Neural crest cell (in vitro differentiated cells): ENCODE measurements around the gene WNT1. TPM values are rescaled to one million over a fixed set of nuclear protein-coding genes. Genes with fewer than 3 reads are reported as not detected.

Experiments used
- DNase-seq: peaks from one replicate; pipeline ENCODE4 v3.0.0; 2021; ENCODE audit warnings: low read depth, mixed read lengths, low spot score
- H3K27ac Mint-ChIP-seq: one replicate; pipeline ENCODE4 v1.8.0; 2021; ENCODE audit warnings: mild to moderate bottlenecking, mixed read lengths; ENCODE audit not compliant: unreplicated experiment
- H3K27me3 Mint-ChIP-seq: 2 replicates; pipeline ENCODE4 v1.8.0; 2021; ENCODE audit warnings: low read depth, mild to moderate bottlenecking, mixed read lengths
- H3K36me3 Mint-ChIP-seq: 2 replicates; pipeline ENCODE4 v1.8.0; 2021; ENCODE audit warnings: low read depth, mild to moderate bottlenecking, mixed read lengths
- H3K4me1 Mint-ChIP-seq: 2 replicates; pipeline ENCODE4 v1.8.0; 2021; ENCODE audit warnings: mixed read lengths
- H3K4me3 Mint-ChIP-seq: one replicate; pipeline ENCODE4 v1.8.0; 2021; ENCODE audit warnings: mild to moderate bottlenecking, mixed read lengths
- H3K9me3 Mint-ChIP-seq: 2 replicates; pipeline ENCODE4 v1.8.0; 2021; ENCODE audit warnings: mixed read lengths
- CTCF ChIP-seq: fragments of 200-600 bp; sonication (generic); conservative IDR thresholded peaks from 2 replicates; pipeline ENCODE4 v1.5.0; 2021; ENCODE audit warnings: antibody characterized with exemption, mild to moderate bottlenecking
- total RNA-seq: library from RNA; stranded (reverse); gene quantifications from 2 replicates; pipeline ENCODE4 v1.2.1, GENCODE V29; 2021

The WNT1 gene
- total RNA-seq, 1 donor from 2014 or later, result 2.1 TPM

- no peaks in the 10 kb centered on the region for H3K27me3 Mint-ChIP-seq
- H3K36me3 Mint-ChIP-seq, result peaks cover 11% of the 10 kb centered on the region
- TF ChIP-seq CTCF, result peak; percentile 36
- no peak for DNase-seq
- H3K4me3 Mint-ChIP-seq, result no peak overlapping the region
- no peaks in the 10 kb centered on the region for H3K4me1 Mint-ChIP-seq
- no peaks in the 10 kb centered on the region for H3K9me3 Mint-ChIP-seq
- H3K27ac Mint-ChIP-seq, result no peak overlapping the region
Measured at GRCh38 chr12:48934312-48934706, 43.8 kb upstream of the WNT1 start.

GRCh38 chr12:48936379-48936979 lies 41.6 kb upstream of the WNT1 start:
- Mint-ChIP-seq H3K27me3 (no peaks in the 10 kb centered on the region), H3K4me1 (no peaks in the 10 kb centered on the region), H3K9me3 (no peaks in the 10 kb centered on the region), H3K27ac (no peak overlapping the region), H3K4me3 (no peak overlapping the region), H3K36me3 (no peaks in the 10 kb centered on the region)
- peak; percentile 89 for DNase-seq
- peak; percentile 93 for TF ChIP-seq CTCF

DNA sequence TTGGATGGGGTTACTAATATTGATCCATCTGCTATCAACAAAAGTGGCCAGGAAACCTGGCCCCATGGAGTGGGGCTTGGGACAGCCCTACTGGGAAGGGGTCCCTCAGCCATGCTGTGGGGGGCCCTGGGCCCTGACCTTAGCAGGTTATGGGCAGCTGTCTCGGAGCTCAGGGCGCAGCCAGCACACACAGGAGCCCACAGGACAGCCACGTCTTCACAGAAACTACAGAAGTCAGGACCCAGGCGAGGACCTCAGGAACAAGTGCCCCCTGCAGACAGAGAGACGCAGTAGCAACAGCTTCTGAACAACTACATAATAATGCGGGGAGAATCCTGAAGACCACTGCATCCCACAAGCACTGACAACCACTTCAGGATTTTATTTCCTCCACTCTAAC lies 41.0 kb upstream of the WNT1 start:
- no peaks in the 10 kb centered on the region for H3K36me3 Mint-ChIP-seq

GRCh38 chr12:48938805-48939204 lies 39.3 kb upstream of the WNT1 start:
- no peak for TF ChIP-seq CTCF
- Mint-ChIP-seq H3K27ac (no peak overlapping the region), H3K9me3 (no peaks in the 10 kb centered on the region), H3K4me1 (no peaks in the 10 kb centered on the region), H3K4me3 (no peak overlapping the region), H3K36me3 (no peaks in the 10 kb centered on the region), H3K27me3 (no peaks in the 10 kb centered on the region)
- no peak for DNase-seq

More for the DNA sequence above, 41.0 kb upstream of the WNT1 start:
- Mint-ChIP-seq H3K27me3 (no peaks in the 10 kb centered on the region), H3K4me1 (no peaks in the 10 kb centered on the region), H3K9me3 (no peaks in the 10 kb centered on the region), H3K4me3 (no peak overlapping the region), H3K27ac (no peak overlapping the region)
- TF ChIP-seq CTCF, result peak; percentile 27
- no peak for DNase-seq

GRCh38 chr12:48940181-48940580 lies 37.9 kb upstream of the WNT1 start:
- no peaks in the 10 kb centered on the region for H3K36me3 Mint-ChIP-seq
- no peak for DNase-seq
- no peak for TF ChIP-seq CTCF
- H3K9me3 Mint-ChIP-seq, result no peaks in the 10 kb centered on the region
- no peak overlapping the region for H3K4me3 Mint-ChIP-seq
- no peaks in the 10 kb centered on the region for H3K4me1 Mint-ChIP-seq
- no peak overlapping the region for H3K27ac Mint-ChIP-seq
- H3K27me3 Mint-ChIP-seq, result no peaks in the 10 kb centered on the region
